ENCODE data around the gene MMS22L. TPM values are rescaled to one million over a fixed set of nuclear protein-coding genes. Genes with fewer than 3 reads are reported as not detected.

MMS22L gene
- total and polyA plus RNA-seq, 10 of the 15 experiments (the other 5 are each of a cell fraction or from before 2014, with no cell fraction given): 5.0 to 33.9 (median 18.7) TPM

DNA sequence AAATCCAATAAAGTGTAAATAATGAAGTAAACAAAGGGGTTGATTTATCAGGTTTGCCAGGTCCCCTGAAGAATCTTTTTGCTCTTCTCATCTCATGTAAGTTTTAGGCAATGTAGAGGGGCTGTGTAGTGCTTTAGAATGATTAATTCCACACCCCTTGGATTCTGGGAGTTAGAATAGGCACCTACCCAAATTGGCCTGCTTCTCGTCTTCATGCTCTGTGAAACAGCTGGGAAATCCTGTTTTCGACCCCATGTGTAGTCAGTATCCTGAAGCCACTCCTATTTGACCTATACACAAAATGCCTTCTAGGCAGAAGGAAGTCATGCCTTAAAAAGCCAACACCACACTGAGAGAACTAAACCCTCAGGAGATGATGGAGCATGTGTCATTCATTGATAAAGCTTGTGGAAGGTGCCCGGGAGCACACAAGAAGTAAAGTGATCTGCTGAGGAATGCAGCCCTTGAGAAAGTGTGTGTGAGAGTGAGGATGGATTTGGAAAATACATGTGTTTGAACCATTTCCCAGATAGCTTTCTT, 187.6 kb downstream of the MMS22L start (continued):
- TF ChIP-seq, protein P1, sequence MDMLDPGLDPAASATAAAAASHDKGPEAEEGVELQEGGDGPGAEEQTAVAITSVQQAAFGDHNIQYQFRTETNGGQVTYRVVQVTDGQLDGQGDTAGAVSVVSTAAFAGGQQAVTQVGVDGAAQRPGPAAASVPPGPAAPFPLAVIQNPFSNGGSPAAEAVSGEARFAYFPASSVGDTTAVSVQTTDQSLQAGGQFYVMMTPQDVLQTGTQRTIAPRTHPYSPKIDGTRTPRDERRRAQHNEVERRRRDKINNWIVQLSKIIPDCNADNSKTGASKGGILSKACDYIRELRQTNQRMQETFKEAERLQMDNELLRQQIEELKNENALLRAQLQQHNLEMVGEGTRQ (IDR thresholded peaks at IDR 0.05; ENCODE audit: borderline replicate concordance, low read depth, low read length): no peak
- TF ChIP-seq ZZZ3 (IDR thresholded peaks at IDR 0.05; ENCODE audit: control insufficient read depth, insufficient read length, low read depth) (no peak), RUNX3 (IDR thresholded peaks at IDR 0.05; ENCODE audit: low read length) (no peak), SPI1 (IDR thresholded peaks at IDR 0.05; ENCODE audit: borderline replicate concordance, insufficient read depth, low read depth, low read length) (no peak), BRCA1 (IDR thresholded peaks at IDR 0.05; ENCODE audit: low read depth, low read length) (no peak), TARDBP (IDR thresholded peaks at IDR 0.05; ENCODE audit: borderline replicate concordance) (no peak), ZBED1 (IDR thresholded peaks at IDR 0.05; ENCODE audit: borderline replicate concordance) (no peak)
- TF ChIP-seq, protein P2, sequence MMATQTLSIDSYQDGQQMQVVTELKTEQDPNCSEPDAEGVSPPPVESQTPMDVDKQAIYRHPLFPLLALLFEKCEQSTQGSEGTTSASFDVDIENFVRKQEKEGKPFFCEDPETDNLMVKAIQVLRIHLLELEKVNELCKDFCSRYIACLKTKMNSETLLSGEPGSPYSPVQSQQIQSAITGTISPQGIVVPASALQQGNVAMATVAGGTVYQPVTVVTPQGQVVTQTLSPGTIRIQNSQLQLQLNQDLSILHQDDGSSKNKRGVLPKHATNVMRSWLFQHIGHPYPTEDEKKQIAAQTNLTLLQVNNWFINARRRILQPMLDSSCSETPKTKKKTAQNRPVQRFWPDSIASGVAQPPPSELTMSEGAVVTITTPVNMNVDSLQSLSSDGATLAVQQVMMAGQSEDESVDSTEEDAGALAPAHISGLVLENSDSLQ (IDR thresholded peaks at IDR 0.05): no peak

DNA sequence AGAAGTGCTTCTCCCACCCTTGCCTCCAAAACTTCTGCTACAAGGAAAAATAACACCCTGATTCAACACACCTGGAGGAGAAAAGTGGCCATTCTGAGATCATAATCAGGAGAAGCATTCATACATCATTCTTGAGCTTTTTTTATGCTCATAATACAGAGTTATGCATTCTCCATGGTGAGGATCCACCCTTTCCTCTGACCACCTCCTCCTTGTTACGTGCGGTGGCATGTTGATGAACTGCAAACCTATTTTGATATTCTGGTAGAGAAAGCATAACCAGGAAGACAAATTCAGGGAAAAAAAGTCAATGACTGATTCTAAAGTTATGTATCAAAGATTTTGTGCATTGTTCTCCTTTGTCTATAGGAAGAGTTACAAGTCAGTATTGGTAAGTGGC, 188.6 kb downstream of the MMS22L start:
- FAIRE-seq: no peak
- ChIA-PET CTCF (no interaction called here), POLR2A (no interaction called here), RAD21 (ENCODE audit: unreplicated experiment) (no interaction called here), SMC1A (ENCODE audit: uncharacterized antibody, unreplicated experiment) (interaction anchor here (0.6 kb wide), 1 partner anchor 14 kb away, joined by 3 read pairs; no protein-coding TSS in a partner anchor)
- BruUV-seq (replicated peaks): no TSS peak
- H2AFZ ChIP-seq (ENCODE audit: control insufficient read depth, low read depth, low read length): no peak overlapping the region
- ATAC-seq: no peak
- no peaks in the 10 kb centered on the region for H3K4me1 ChIP-seq (ENCODE audit: control insufficient read depth, insufficient read depth, low read length)
- 96% methylated on average over 2 of the region's 2 CpGs for WGBS (ENCODE audit: insufficient coverage, insufficient replicate concordance, low lambda C conversion rate, missing lambda C conversion rate)
- intact Hi-C loops (cut with micrococcal nuclease; ENCODE audit: unreplicated experiment): no loop called here
- H3K79me2 ChIP-seq (ENCODE audit: control insufficient read depth, insufficient read depth, low read length): no peaks in the 10 kb centered on the region
- no peaks in the 10 kb centered on the region; a peak in 1 of 4 replicates for H3K27me3 ChIP-seq (replicated peaks in 1 of 2; ENCODE audit: control insufficient read depth in 2 of 2, insufficient read depth in 2 of 2, low read length in 1 of 2)
- no peak overlapping the region for H3K4me3 ChIP-seq
- no peaks in the 10 kb centered on the region for H3K9me3 ChIP-seq (replicated peaks; ENCODE audit: control insufficient read depth, insufficient read depth, low read length)
- no peak overlapping the region for H3K9ac ChIP-seq (ENCODE audit: control insufficient read depth, insufficient read depth, low read length)
- in situ Hi-C loops (cut with MboI): no loop called here
- no peak overlapping the region for H3K4me2 ChIP-seq (ENCODE audit: control insufficient read depth, insufficient read depth)
- no peak overlapping the region for H3K27ac ChIP-seq (ENCODE audit: control insufficient read depth, insufficient read depth)
- no peaks in the 10 kb centered on the region for H4K20me1 ChIP-seq (ENCODE audit: control insufficient read depth, insufficient read depth)
- no peak for DNase-seq (ENCODE audit: low read depth, low spot score)
- no peaks in the 10 kb centered on the region for H3K36me3 ChIP-seq (ENCODE audit: control insufficient read depth in 2 of 2, insufficient read depth in 2 of 2, low read length in 1 of 2)
- TF ChIP-seq JUNB (IDR thresholded peaks at IDR 0.05) (no peak), SMC3 (IDR thresholded peaks at IDR 0.05; ENCODE audit: borderline replicate concordance, low read length) (no peak), ZNF622 (IDR thresholded peaks at IDR 0.05) (no peak), SRF (IDR thresholded peaks at IDR 0.05; ENCODE audit: low read depth in 2 of 2, low read length in 2 of 2) (no peak), POU2F2 (IDR thresholded peaks at IDR 0.05; ENCODE audit: borderline replicate concordance, low read depth, low read length) (no peak), CHD2 (IDR thresholded peaks at IDR 0.05; ENCODE audit: borderline replicate concordance, low read depth, low read length) (no peak), NBN (IDR thresholded peaks at IDR 0.05) (no peak), MXI1 (IDR thresholded peaks at IDR 0.05; ENCODE audit: low read depth, low read length) (no peak)
- TF ChIP-seq, protein P3, sequence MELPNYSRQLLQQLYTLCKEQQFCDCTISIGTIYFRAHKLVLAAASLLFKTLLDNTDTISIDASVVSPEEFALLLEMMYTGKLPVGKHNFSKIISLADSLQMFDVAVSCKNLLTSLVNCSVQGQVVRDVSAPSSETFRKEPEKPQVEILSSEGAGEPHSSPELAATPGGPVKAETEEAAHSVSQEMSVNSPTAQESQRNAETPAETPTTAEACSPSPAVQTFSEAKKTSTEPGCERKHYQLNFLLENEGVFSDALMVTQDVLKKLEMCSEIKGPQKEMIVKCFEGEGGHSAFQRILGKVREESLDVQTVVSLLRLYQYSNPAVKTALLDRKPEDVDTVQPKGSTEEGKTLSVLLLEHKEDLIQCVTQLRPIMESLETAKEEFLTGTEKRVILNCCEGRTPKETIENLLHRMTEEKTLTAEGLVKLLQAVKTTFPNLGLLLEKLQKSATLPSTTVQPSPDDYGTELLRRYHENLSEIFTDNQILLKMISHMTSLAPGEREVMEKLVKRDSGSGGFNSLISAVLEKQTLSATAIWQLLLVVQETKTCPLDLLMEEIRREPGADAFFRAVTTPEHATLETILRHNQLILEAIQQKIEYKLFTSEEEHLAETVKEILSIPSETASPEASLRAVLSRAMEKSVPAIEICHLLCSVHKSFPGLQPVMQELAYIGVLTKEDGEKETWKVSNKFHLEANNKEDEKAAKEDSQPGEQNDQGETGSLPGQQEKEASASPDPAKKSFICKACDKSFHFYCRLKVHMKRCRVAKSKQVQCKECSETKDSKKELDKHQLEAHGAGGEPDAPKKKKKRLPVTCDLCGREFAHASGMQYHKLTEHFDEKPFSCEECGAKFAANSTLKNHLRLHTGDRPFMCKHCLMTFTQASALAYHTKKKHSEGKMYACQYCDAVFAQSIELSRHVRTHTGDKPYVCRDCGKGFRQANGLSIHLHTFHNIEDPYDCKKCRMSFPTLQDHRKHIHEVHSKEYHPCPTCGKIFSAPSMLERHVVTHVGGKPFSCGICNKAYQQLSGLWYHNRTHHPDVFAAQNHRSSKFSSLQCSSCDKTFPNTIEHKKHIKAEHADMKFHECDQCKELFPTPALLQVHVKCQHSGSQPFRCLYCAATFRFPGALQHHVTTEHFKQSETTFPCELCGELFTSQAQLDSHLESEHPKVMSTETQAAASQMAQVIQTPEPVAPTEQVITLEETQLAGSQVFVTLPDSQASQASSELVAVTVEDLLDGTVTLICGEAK (IDR thresholded peaks at IDR 0.05; ENCODE audit: borderline replicate concordance): no peak
- TF ChIP-seq, protein P4, sequence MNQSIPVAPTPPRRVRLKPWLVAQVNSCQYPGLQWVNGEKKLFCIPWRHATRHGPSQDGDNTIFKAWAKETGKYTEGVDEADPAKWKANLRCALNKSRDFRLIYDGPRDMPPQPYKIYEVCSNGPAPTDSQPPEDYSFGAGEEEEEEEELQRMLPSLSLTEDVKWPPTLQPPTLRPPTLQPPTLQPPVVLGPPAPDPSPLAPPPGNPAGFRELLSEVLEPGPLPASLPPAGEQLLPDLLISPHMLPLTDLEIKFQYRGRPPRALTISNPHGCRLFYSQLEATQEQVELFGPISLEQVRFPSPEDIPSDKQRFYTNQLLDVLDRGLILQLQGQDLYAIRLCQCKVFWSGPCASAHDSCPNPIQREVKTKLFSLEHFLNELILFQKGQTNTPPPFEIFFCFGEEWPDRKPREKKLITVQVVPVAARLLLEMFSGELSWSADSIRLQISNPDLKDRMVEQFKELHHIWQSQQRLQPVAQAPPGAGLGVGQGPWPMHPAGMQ (IDR thresholded peaks at IDR 0.05; ENCODE audit: borderline replicate concordance): no peak
